MCF 10A (cell line): ENCODE results near the gene SLC38A1. TPM values are rescaled to one million over a fixed set of nuclear protein-coding genes. Genes with fewer than 3 reads are reported as not detected.
A peak's percentile ranks its signal among the peaks of the same experiment; 100 is the strongest.

ENCODE experiments used
- BruUV-seq: library from RNA; stranded (reverse); fragments of 400-500 nt; replicated peaks from 2 replicates; lab custom pipeline; 2021; lab: Mats Ljungman, UMichigan
- CTCF ChIA-PET: fragments of 300-600 bp; sonication (Branson Sonifier 250); formaldehyde crosslinking; extraction: SDS; loops from one replicate; lab custom pipeline; 2021; ENCODE audit warnings: antibody characterized with exemption, inconsistent platforms; lab: Yijun Ruan, JAX
- POLR2A ChIA-PET: fragments of 300-600, 350-650 bp; sonication (Branson Sonifier 250); formaldehyde crosslinking; extraction: SDS; loops from one replicate; lab custom pipeline; 2020; ENCODE audit warnings: antibody characterized with exemption, inconsistent platforms; lab: Yijun Ruan, JAX
- DNase-seq: peaks from one replicate; pipeline ENCODE4 v3.0.0-alpha.2; 2018; ENCODE audit not compliant: unreplicated experiment
- H3K27ac Mint-ChIP-seq: one replicate; pipeline ENCODE4 v1.8.0; 2022; ENCODE audit warnings: mild to moderate bottlenecking, low read depth, mixed read lengths; ENCODE audit not compliant: unreplicated experiment
- H3K27me3 Mint-ChIP-seq: one replicate; pipeline ENCODE4 v1.8.0; 2022; ENCODE audit warnings: mixed read lengths; ENCODE audit not compliant: insufficient read depth, unreplicated experiment
- H3K36me3 Mint-ChIP-seq: one replicate; pipeline ENCODE4 v1.8.0; 2022; ENCODE audit warnings: mild to moderate bottlenecking, moderate library complexity, mixed read lengths; ENCODE audit not compliant: insufficient read depth, unreplicated experiment
- H3K4me1 Mint-ChIP-seq: one replicate; pipeline ENCODE4 v1.8.0; 2022; ENCODE audit warnings: mixed read lengths; ENCODE audit not compliant: insufficient read depth, unreplicated experiment
- H3K4me3 Mint-ChIP-seq: one replicate; pipeline ENCODE4 v1.8.0; 2022; ENCODE audit warnings: mild to moderate bottlenecking, moderate library complexity, mixed read lengths; ENCODE audit not compliant: unreplicated experiment
- H3K9me3 Mint-ChIP-seq: one replicate; pipeline ENCODE4 v1.8.0; 2022; ENCODE audit warnings: mixed read lengths; ENCODE audit not compliant: unreplicated experiment
- CTCF ChIP-seq: fragments of 200-600 bp; IDR thresholded peaks from one replicate; pipeline ENCODE4 v1.8.0; 2022; ENCODE audit warnings: antibody characterized with exemption, mild to moderate bottlenecking; ENCODE audit not compliant: unreplicated experiment
- intact Hi-C: fragments of 100-400 bp; cut with micrococcal nuclease; formaldehyde crosslinking; loops from 2 replicates; pipeline ENCODE4 v1.14.1; 2022
- total RNA-seq: library from RNA; stranded (reverse); gene quantifications from 2 replicates; pipeline ENCODE4 v1.2.3, GENCODE V29; 2022

Gene SLC38A1
- total RNA-seq, 1 experiment from 2014 or later, result 327 TPM

- H3K27ac Mint-ChIP-seq, result no peak overlapping the region
- intact Hi-C loops, result loop anchor here (2.0 to 10.0 kb wide), 8 partner anchors 47 to 667 kb away; partner anchors contain the start of gene SCAF11
- DNase-seq, result no peak
- ChIA-PET POLR2A (interaction anchor here (0.6 to 3.8 kb wide), 58 partner anchors 9 to 663 kb away, joined by 3 to 133 read pairs (median 6); partner anchors contain the start of genes SCAF11 and SLC38A2), CTCF (interaction anchor here (0.6 to 1.6 kb wide), 5 partner anchors 12 to 667 kb away, joined by 3 to 6 read pairs (median 3); no protein-coding TSS in a partner anchor)
- BruUV-seq, result TSS peak; percentile 25
- no peak for TF ChIP-seq CTCF
- peaks cover 7% of the 10 kb centered on the region for H3K4me1 Mint-ChIP-seq
- H3K4me3 Mint-ChIP-seq, result no peak overlapping the region
- H3K9me3 Mint-ChIP-seq, result no peaks in the 10 kb centered on the region
- peaks cover 8% of the 10 kb centered on the region for H3K36me3 Mint-ChIP-seq
- H3K27me3 Mint-ChIP-seq, result no peaks in the 10 kb centered on the region
These were observed 839 bp downstream of the SLC38A1 start for GRCh38 chr12:46267825-46268582.

DNA sequence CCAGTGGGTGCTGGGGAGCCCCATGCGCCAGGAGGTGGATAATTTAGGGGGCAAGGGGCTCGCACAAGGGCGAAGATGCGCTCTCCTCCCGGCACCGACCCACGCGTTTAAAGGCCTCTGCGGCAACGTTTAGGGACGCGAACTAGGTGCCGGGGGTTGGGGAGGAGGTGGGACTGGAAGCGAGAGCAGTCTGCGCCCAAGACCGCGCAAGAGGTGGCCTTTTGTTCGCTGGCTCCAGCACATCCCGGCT, 1.3 kb downstream of the SLC38A1 start:
- H3K36me3 Mint-ChIP-seq, result peaks cover 8% of the 10 kb centered on the region
- DNase-seq, result peak; percentile 29
- peaks cover 12% of the 10 kb centered on the region for H3K4me1 Mint-ChIP-seq
- H3K4me3 Mint-ChIP-seq, result no peak overlapping the region
- no peaks in the 10 kb centered on the region for H3K9me3 Mint-ChIP-seq
- H3K27ac Mint-ChIP-seq, result no peak overlapping the region
- no TSS peak for BruUV-seq
- no peaks in the 10 kb centered on the region for H3K27me3 Mint-ChIP-seq
- TF ChIP-seq CTCF, result no peak
- intact Hi-C loops, result loop anchor here (2.0 to 10.0 kb wide), 6 partner anchors 47 to 667 kb away; partner anchors contain the start of gene SCAF11
- ChIA-PET POLR2A (interaction anchor here (1.9 to 3.8 kb wide), 9 partner anchors 9 to 409 kb away, joined by 4 to 133 read pairs (median 21); partner anchors contain the start of genes SCAF11 and SLC38A2), CTCF (no interaction called here)

- Mint-ChIP-seq H3K9me3 (no peaks in the 10 kb centered on the region), H3K4me1 (peaks cover 12% of the 10 kb centered on the region), H3K36me3 (peaks cover 8% of the 10 kb centered on the region), H3K27me3 (no peaks in the 10 kb centered on the region), H3K4me3 (no peak overlapping the region), H3K27ac (no peak overlapping the region)
- BruUV-seq, result TSS peak; percentile 74
- no peak for TF ChIP-seq CTCF
- DNase-seq, result peak; percentile 53
- intact Hi-C loops, result loop anchor here (2.0 to 10.0 kb wide), 6 partner anchors 46 to 668 kb away; partner anchors contain the start of gene SCAF11
- CTCF ChIA-PET, result interaction anchor here (0.6 to 1.0 kb wide), 4 partner anchors 30 to 1314 kb away, joined by 3 read pairs; no protein-coding TSS in a partner anchor
- POLR2A ChIA-PET, result interaction anchor here (0.6 to 5.5 kb wide), 48 partner anchors 12 to 1009 kb away, joined by 3 to 37 read pairs (median 5); partner anchors contain the start of gene SCAF11
These were observed 1.8 kb downstream of the SLC38A1 start for GRCh38 chr12:46266869-46267574.
